GM21526 (cell line): ENCODE measurements around the gene TRIP6.

ENCODE experiments used
- ATAC-seq: cut with Tn5 transposase; IDR thresholded peaks from one replicate; pipeline ENCODE4 v1.9.1; 2021; ENCODE audit warnings: moderate library complexity; ENCODE audit not compliant: unreplicated experiment, low FRiP score

Gene TRIP6

DNA sequence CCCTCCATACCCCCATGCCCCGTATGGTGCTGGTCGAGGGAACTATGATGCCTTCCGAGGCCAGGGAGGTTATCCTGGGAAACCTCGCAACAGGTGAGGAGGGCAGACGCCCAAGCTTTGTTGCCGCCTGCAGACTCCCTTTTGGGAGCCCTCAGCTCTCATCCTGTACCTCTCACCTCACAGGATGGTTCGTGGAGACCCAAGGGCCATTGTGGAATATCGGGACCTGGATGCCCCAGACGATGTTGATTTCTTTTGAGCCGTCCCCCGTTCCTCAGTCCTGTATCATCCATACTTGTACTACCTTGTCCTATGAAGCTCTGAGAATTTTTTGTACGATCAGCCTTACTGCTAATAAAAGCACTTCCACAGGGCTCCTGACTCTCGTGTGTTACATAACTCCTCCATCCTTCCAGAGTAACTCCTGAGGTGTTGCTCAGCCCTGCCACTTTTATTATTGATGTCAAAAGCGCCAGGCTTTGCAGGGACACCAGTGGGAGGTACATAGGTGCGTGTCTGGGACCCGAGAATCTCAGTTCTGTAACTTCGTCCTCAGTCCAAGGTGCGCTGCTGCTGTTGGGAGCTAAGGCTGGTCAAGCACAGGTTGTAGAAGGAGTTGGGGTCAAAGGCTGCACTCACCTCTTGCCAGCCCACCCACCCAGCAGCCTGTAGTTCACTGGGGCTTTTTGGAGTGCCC lies 21.3 kb downstream of the TRIP6 start:
- no peak for ATAC-seq

DNA sequence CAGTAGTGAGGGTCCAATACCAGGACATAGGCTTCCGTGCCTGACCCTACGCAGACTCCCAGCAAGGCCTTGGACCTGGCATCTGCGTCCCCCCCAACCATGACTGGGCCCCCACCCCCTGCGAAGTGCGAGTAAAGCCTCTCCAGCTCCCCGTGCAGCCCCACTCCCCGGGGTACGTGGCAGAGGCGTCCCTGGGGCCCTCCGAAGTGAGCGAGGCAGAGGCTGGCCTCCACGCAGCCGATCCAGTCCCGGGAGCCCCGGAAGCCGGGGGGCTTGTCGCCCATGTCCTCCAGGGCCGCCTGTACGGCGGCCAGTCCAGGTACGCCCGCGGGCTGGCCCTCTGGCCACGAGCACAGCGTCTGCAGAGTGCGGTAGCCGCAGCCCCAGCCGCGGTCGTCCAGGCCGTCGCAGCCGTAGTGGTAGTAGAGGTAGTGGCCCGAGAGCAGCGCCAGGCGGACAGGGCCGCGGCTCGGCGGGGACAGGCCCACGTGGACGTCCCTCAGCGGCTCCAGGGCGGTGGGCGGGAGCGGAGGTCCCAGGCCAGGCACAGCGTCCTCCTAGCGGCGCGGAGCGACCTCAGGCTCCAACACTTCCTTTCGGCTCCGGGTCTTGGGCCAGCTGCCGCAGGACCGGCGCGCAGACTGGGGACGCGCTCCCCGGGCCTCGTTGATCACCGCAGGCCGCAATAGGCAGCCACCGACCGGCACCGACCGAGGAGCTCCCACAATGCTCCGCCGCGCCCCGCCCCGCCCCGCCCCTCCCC lies 22.0 kb downstream of the TRIP6 start, which contains the start of gene UFSP1:
Gene UFSP1 (minus strand): TSS at position 728 of the 763 bp plus-strand sequence. CDS start 444 bp downstream, at position 284.
- ATAC-seq = peak; percentile 22

DNA sequence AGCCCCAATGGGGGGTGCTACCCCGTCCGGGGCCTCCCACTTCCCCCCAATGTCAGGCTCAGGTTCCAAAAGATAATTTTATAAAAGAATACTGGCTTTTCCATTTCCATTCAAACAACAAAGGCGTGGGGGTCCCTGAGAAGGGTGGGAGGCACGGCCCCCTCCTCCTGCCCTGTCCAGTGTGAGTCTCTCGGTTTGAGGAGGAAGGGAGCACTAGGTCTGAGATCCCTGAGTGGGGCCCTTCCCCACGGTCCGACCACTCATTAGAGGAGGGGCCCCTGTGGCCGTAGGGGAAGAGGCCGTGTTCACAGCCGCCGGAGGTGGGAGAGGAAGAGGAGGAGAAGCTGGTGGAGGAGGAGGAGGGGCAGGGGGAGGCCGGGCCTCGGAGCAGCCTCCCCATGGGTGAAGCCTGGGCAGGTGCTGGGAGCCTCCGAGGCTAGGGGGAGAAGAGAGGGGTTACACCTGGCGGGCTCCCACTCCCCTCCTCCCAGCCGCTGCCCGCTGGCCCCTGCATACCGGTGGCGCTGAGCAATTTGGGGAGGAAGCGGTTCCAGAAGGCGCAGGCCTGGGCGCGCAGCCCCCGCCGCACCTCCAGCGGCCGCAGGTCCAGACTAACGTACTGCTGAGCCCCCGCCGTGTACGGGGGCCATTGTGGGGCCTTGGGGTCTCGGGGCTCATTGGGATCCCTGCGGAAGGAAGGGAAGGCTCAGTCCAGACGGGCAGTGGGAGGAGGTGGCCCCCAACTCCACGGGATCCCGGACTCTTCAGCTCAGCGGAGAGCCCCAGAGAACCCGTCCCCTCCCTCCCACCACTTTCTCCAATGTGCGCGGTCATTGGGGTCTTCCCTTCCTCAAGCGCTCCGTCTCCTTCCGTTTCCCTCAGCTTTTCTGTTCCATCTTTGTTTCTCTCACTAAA lies 23.7 kb downstream of the TRIP6 start:
- no peak for ATAC-seq

DNA sequence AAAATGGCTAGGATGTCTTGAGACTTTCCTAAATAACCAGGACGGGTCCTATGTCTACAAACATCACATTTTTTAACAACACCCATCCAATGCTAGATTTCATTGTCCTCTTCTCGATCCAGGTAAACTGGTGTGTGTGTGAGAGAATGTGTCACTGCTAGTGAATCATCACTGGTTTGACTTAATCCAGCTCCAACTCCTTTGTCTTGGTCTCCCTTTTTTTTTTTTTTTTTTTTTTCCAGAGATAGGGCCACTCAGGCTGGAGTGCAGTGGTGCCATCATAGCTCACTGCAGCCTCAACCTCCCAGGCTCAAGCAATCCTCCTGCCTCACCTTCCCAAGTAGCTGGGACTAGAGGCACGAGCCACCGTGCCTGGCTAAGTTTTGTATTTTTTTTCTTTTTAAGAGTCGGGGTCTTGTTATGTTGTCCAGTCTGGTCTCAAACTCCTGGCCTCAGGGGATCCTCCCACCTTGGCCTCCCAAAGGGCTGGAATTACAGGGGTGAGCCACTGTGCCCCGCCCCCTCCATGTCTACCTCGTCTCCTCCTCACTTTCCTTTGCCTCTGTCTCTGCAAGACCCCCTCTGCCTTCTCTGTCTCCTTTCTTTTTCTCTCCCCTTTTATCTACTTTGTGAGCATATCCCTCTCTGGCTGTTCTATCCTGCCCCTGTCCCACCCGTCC lies 24.5 kb downstream of the TRIP6 start:
- no peak for ATAC-seq

DNA sequence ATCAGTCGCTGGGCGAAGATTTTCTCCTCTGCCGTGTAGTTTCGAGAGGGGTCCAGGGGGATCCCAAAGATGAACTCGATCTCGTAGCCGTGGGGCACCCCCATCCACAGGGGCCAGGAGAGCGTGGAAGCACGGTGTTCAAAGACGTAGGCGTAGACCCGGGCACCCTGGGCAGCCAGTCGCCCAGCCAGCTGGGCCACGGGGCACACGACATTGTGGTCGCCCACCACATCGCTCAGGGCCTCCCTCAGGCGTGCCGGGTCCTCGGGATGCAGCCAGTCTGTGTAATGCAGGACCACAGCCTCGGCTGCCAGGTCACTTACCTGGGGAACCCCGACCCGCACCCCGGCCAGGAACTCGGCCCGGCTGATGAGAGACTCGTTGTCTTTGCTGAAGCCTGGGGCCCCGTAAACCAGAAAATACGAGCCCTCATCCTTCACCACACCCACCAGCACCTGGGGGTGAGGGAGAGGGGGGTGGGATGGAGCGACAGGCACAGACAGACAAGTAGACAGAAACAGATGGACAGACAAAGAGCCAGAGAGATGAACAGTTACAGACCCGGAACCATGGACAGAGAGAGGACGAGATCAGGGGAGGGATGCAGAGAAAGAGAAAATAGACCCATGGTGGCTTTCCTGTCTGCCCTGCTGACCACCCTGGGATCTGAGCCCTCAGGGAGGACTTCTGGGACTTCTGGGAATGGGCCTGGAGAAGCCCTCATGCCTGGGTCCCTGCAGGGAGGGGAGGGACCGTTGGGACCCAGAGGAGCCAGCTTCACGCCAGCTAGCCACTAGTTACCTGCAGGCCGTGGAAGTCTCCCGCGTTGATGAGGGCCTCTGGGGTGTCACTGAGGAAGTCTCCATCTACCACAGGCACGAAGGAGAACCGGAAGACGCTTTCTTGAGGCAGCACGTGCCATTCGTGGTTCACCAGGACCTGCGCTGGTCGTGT lies 25.5 kb downstream of the TRIP6 start:
- no peak for ATAC-seq

DNA sequence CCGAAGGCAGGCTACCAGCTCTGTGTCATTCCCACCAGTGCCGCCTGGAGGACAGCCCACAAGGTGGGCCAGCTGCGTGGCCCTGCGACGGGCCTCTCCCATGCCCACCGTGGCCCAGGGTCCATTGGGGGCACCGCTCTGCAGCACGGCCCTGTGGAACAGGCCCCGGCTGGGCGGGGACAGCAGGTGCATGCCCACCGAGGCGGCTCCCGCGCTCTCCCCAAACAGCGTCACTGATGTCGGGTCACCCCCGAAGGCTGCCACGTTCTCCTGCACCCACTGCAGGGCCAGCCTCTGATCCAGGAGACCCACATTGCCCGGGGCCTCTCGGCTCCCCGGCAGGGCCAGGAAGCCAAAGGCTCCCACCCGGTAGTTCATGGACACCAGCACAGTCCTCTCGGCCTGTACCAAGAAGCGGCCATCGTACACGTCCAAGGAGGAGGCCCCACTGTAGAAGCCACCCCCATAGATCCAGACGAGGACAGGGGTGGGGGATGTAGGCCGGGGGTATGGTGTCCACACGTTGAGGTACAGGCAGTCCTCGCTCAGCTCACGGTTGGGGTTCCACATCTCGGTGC lies 26.2 kb downstream of the TRIP6 start:
- ATAC-seq = no peak

DNA sequence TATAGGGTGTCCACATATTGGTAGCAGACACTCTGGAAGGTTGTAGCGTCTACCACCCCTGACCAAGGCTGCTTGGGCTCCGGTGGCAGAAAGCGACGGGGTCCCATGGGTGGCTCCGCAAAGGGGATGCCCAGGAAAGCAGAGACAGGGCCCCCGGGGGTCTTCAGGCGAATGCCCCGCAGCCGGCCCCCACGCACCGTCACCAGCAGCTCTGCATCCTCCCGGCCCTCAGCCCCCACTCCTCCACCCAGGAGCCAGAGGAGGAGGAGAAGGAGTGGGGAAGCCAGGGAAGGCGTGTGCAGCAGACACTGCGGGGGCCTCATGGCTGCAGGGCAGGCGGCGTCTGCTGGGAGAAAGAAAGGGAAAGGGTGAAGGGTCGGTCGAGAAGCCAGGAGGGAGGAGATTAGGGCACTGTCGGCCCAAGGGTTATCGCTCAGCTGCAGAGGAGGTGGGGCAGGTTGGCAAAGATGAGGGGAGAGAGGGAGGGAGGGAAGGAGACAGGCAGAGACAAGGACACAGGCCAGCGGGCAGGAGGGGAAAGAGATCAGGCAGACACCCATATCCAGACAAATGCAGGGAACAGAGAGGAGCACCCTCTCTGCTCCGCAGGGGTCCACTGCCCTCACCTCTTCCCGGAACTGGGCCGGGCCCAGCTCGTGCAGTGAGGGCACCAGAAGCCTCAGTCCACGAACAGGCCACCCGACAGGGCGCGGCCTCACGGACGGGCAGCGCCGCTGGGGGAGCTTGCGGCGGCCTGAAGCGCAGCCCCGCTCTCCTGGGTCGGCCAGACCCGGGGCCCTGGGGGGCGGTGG lies 26.9 kb downstream of the TRIP6 start:
- no peak for ATAC-seq

DNA sequence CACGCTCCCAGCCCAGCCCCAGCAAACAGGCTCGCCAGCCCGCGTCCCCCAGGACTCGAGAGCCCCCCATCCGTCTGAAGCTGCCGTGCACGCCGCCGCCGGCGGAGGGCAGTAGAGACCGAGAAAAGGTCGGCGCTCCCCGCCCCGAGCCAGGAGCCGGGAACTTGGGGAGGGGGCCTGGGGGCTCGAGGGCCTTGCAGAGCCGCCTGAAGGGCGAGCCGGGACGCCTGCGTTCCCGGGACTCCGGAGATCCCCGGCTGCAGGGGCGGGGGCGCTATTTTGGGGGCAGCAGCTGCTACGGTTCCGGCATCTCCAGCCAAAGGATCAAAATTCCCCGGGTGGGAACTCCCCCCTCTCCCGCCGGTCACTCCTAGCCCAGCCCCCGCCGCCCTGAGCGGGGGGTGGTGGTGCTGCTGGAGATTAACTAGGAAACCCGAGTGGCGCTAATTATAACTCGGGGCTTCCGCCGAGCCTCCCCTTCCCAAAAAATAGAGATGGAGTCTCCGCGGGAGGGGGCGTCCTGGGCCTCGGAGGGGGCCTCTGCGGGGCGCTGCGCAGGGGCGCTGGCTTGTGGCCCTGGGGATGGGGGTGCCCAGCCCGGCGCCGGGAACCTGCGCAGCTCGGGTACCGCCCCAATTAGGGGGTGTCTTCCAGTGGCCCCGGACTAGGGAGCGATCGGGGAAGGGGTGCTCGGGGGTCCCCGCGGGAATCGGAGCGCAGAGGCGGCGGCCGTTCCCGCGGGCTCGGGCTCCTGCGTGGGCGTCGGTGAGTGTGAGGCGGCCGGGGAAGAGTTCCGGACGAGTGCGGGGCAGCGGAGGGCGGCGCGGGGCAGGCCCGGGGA lies 27.9 kb downstream of the TRIP6 start:
- ATAC-seq = no peak

DNA sequence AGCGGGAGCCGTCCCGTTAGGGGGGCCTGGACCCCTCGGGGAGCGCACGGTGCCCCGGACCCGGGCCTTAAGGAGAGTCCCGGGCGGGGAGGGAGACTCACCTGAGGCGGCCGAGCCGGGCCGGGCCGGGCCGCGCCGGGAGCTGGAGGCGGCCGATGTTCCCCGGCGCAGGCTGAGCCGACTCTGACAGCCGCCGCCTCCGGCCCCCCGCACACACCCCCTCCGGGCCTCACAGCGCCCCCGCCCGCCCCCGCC lies 28.4 kb downstream of the TRIP6 start, which contains the start of gene ACHE:
Gene ACHE (minus strand): TSS at position 188 of the 255 bp plus-strand sequence. CDS start 1,656 bp downstream, outside the sequence.
- ATAC-seq = no peak

DNA sequence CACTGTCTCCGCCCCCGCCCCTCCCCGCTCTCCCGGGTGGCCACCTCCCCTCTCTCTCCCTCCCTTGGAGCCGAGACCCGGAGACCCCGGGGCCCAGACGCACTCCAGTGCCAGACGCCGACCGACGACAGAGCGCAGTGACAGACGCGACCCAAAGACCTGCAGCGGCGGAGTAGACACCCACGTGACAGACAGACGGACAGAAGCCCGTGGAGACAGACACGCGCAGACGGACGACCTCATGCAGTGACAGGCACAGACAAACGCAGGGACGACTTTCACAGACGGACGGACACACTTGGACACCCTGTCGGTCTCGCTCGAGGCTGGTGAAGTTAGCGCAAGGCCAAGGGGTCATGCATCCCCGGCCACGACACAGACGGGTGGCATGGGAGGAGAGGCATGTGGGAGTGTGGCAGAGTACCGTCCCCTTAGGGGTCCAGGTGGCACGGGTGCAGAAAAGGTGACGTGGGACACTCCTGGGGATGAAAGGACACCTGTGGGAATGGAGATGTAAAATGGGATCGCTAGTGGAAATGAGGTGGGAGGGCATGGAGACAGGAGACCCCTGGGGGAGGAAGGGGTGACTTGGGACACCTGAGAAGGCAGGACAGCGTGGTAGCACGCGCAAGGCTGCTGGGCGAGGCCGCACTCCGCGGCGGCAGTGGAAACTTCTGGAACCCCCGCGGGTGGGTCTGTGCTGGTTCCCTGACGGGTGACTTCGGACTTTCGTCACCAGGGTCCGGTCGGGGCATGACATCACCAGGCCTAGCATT lies 29.0 kb downstream of the TRIP6 start:
- no peak for ATAC-seq

DNA sequence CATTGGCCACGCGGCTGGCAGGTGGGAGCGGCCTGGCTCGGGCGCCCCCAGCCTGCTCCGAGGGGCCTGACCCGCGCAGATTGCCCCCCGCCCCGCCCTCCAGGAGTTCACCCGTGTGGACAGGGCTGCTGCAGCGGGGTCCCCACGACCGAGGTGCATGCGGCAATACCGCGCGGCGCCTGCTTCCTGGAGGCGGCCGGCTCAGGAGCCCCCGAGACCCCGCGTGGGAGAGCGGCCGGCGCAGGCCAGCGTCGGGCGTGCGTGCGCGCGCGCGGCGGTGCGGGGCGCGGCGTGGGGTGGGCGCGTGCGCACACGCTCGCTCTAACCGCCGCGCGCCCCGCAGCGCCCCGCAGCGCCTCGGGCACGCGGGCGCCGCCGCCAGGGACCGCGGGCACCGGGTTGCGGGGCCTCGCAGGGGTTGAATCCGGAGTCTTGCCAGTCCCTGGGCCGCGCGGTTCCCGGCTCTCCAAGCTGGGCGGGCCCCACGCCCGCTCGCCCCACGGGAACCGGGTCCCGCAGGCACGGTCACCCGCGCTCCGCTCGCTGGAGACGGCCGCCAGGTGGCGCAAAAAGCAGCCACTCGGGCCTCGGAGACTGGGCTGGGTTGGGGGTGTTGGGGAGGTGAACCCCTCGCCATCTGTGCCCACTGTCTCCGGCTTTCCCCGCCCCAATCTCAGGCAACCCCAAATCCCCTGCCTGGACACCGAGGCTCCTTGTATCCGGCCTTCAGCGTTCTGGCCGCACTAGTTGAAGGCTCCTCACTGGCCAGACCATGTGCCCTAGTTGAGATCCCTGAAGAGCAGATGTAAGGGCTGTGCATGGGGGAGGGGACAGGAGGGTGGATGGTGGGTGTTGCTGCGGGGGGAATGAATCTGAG lies 29.8 kb downstream of the TRIP6 start:
- no peak for ATAC-seq

DNA sequence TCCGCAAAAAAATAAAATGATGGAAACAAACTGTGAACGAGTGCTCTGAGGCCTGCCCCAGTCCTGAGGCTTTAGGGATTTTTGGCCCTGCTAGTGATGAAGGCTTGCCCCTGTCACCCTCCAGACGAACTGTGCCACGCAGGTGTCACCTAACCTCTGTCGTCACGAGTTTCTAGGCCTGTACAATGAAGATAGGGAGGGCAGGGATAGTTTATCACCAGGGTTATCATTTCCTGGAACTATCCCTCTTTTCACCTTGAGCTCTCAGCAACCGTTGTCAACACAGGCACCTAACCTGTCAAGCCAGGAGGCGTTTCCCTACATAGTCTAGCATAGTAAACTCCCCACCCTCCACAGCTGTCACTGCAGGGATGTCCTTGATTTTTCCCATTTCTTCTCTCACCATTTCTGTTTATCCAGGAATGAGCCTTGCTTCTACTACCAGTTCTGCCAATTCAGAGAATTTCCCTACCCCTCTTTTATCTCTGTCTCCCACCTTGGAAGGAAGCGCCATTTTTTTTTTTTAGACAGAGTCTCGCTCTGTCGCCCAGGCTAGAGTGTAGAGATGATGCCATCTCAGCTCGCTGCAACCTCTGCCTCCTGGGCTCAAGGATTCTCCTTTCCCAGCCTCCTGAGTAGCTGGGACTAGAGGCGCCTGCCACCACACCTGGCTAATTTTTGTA lies 30.7 kb downstream of the TRIP6 start:
- ATAC-seq = no peak

DNA sequence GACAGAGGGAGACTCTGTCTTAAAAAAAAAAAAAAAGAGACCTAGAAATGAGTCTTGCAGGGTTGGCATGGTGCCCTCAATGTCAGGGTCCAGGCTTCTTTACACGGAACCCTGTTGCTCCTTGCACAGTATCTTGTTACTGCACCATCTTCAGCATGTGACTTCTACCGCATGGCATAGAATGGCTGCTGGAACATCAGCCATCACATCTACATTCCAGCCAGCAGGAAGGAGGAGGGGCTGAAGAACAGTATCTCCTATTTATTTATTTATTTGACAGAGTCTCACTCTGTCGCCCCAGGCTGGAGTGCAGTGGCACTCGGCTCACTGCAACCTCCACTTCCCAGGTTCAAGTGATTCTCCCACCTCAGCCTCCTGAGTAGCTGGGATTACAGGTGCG lies 32.2 kb downstream of the TRIP6 start:
- ATAC-seq = no peak

DNA sequence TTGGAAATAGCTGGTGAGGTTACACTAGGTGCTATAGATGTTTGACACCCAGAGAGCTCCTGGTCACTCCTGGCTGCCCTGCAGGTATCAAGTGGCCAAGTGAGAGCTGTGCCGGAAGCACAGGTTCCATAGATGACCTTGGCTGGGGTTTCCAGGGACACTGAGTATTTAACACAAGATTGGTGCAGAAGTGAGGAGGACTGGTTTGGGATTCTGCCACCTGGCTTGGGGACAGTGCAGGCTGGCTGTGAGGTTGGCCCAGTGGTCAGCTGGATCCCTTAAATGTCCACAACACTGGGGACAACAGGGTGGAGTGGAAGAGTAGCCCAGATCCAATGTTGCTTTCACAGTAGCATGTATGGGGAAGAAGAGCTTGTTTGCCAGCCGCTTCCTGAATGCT lies 33.8 kb downstream of the TRIP6 start:
- no peak for ATAC-seq

DNA sequence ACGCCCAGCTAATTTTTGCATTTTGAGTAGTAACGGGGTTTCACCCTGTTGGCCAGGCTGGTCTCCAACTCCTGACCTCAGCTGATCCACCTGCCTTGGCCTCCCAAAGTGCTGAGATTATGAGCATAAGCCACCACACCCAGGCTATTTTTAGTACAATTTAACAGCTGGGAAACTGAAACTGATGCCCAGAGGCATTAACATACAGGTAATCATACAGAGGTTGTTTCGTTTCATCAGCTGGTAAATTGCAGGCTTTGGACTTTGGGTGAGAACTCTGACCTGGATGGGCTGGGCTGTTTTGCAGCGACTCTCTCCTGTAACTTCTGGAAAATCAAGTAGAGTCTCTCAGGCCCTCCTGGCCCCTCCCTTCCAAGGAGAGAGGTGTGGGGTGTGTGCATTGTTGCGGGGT lies 34.7 kb downstream of the TRIP6 start:
- no peak for ATAC-seq
